HepG2 (cell line): ENCODE measurements around the gene NGEF.

Source experiments
- POLR2AphosphoS5 ChIP-seq: IDR thresholded peaks from 2 replicates; pipeline ENCODE4 v1.6.1; 2012; ENCODE audit warnings: low read depth, low read length
- TP53 ChIP-seq: sonication (generic); formaldehyde crosslinking; conservative IDR thresholded peaks from 2 replicates; pipeline ENCODE4 v1.4.0; 2020; ENCODE audit warnings: missing genetic modification reagents

GRCh38 chr2:233044974-233045605, 32.0 kb upstream of the NGEF start:
- TF ChIP-seq POLR2AphosphoS5 (no peak), TP53 (CRISPR knock-in tag) (no peak)
